IPS DF 19.7 (cell line): ENCODE results near the gene NELFCD.
"Not testable (repeated sequence)": the region's sequence is repeated elsewhere in the genome, so short reads cannot be mapped to it uniquely, and the experiment has no call there.

Source experiments
- DNase-seq: peaks from one replicate; pipeline ENCODE4 v3.0.0-alpha.2; 2013; ENCODE audit warnings: low read depth, low spot score

Gene NELFCD

GRCh38 chr20:59024111-59024530, 43.1 kb downstream of the NELFCD start:
- no peak for DNase-seq

GRCh38 chr20:59025086-59025485, 44.0 kb downstream of the NELFCD start:
- DNase-seq = no peak

GRCh38 chr20:59025511-59025910, 44.5 kb downstream of the NELFCD start:
- no peak for DNase-seq

DNA sequence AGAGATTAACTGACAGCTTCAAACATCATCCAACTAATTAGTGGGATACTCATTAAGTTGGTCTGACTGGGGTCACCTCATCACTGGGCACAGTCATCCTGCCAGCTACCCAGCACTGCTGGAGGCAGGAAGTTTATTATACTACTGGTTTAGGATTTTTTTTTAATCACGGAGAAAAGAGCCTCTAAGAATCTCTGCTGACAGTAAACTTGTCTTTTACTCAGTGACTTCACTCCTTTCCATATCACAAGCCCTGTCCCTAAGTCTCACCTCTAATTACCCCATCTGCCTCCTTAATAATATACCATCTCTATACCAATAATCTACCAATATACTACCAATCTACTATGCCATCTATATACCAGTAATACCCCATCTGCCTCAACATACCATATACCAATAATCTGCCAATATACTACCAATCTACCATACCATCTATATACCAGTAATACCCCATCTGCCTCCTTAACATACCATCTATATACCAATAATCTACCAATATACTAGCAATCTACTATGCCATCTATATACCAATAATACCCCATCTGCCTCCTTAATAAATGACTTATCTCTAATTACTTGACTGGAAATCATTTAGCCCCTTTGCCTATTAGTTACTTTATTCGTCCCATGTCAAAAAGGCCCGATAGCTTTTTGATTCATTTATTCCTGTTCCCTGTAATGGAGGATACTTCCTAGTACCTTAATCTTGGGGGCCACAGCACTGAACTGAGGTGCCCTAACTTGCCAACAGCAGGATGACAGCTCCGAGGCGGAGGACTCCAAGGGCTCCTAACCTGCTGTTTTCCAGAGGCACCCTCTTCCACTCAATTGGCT, 46.1 kb downstream of the NELFCD start:
- no peak for DNase-seq

GRCh38 chr20:59027741-59028320, 46.8 kb downstream of the NELFCD start:
- no peak for DNase-seq

GRCh38 chr20:59028812-59029211, 47.8 kb downstream of the NELFCD start:
- no peak for DNase-seq

DNA sequence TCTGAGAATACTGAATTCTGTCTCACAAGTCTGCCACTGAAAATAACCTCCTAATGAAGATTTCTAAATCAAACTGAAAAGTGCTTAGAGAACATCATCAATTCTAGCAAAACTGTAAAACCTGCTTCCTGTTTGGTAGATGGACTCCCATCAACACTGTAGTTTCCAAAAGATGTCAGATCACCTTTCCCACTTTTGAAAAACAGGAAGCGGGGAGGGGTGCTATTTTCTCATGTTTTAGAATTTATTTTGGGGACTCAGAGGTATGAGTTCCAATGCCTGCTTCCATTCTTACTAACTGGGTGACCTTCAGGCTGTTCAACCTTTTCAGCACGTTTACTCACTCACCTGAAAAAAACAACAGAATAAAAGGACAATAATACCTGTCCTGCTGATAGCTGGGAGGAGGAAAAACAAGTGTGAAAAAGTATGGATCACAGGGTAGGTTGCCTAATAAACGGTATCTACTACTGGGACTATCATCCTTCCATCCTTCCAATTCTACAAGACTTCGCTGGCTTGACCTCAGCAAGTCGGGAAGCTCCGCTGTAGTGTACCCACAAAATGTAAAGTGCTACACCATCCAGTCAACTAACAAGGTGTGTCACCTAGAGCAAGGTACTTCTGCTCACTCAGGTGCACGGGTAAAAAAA, 50.0 kb downstream of the NELFCD start:
- no peak for DNase-seq

DNA sequence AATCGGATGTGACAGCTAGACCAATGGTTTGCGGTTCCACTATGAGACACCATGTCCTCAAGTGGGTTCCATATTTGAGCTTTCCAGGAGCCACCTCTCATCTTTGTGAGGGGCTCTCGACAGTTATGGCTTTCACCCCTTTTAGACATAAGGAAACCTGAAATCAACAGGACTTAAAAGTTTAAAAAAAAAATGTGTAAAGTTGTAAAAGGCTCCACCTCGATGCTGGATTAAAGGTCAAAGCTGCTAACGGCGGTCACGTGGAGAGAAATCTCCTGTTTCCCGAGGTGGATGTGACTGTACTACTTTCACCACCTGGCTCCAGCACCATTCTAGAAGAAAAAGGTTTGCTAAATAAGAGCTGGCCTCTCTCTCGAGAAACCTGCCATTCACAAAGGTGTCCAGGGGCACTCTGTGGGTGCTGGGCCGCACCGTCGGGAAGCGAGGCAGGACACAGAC, 50.5 kb downstream of the NELFCD start:
- DNase-seq = no peak

DNA sequence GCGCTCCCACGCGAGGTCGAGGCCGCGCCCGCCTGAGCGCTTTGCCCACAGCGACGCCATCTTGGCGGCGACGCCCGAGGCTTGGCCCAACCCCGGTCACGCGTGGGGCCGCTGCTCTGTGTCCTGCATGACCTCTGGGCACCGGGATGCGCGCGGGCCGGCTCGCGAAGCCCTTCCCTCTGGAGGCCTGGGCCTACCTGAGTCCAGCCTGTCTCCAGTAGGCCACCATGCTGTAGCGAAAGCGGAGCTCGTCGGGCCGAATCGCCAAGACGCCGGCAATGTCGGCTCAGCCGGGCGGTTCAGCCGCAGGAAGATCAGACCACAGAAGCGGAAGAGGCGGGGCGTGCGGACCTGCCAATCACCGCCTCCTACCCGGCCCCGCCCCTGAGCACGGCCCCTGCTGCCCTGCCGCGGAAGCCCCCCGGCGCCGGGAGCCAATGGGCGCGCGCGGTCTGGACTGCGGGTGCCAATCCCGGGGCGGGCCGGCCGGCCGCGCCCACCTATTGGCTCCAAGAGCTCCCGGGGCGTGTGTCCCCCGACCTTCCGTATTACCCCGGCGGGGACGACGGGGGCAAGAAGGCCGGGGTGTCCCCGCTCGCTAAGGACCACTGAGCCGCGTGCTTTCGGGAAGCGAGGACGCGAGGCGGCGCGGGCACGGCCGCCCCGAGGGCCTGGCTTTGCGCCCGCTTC, 51.1 kb downstream of the NELFCD start, which contains the start of gene ATP5F1E:
Gene ATP5F1E (minus strand): TSS at position 313 of the 690 bp plus-strand sequence. CDS start 84 bp downstream, at position 229.
- no peak for DNase-seq

DNA sequence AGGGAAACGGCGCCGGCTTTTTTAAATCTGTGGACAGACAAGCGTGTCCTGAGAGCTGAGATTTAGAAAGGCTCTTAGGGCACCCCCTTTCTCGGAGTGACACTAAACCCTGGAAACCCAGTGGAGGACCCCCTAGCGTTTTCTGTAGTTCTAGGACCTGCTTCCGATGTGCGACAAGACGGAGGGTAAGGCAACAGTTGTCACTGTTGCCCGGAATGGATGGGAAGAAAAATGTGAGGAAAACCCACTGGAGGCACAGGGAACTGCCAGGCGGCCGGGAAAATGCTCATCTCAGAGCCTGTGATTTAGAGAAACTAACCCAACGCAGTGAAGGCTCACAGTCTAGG, 51.6 kb downstream of the NELFCD start:
- no peak for DNase-seq

GRCh38 chr20:59033093-59033492, 52.0 kb downstream of the NELFCD start:
- DNase-seq = no peak

GRCh38 chr20:59033616-59034165, 52.6 kb downstream of the NELFCD start:
- DNase-seq = no peak

GRCh38 chr20:59035381-59035780, 54.3 kb downstream of the NELFCD start:
- DNase-seq = no peak

DNA sequence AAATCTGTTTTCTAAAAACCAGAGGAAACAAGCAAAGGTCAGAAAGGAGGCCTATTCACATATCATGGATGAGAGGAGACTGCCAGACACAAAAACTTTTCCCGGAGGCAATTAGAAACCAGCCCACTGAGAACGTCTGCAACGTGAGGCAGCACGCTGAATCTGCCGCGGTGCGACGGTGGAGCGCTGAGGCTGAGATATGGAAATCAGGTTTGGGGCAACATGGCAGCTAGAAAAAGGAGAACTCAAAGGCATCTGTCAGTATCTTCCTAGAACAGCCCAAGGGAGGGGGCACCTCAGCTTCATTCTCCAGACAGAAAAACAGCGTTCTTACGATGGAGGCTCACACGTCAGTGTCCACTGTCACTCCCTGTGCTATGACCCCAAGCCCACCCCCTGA, 56.3 kb downstream of the NELFCD start:
- DNase-seq = no peak

GRCh38 chr20:59039233-59039632, 58.2 kb downstream of the NELFCD start:
- DNase-seq = no peak

- no peak for DNase-seq
These were observed 59.6 kb downstream of the NELFCD start for GRCh38 chr20:59040667-59041066.

DNA sequence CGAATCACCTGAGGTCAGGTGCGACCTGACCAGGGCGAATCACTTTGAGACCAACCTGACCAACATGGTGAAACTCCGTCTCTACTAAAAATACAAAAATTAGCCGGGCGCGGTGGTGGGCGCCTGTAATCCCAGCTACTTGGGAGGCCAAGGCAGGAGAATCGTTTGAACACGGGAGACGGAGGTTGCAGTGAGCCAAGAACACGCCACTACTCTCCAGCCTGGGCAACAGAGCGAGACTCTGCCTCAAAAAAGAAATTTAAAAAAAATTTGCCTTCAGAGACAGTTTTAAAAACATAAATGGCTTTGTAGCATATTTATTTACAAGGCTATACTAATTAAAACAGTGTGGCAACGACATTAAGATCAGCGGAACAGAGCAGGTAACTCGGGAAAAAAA, 60.4 kb downstream of the NELFCD start:
- DNase-seq = not testable (repeated sequence)

DNA sequence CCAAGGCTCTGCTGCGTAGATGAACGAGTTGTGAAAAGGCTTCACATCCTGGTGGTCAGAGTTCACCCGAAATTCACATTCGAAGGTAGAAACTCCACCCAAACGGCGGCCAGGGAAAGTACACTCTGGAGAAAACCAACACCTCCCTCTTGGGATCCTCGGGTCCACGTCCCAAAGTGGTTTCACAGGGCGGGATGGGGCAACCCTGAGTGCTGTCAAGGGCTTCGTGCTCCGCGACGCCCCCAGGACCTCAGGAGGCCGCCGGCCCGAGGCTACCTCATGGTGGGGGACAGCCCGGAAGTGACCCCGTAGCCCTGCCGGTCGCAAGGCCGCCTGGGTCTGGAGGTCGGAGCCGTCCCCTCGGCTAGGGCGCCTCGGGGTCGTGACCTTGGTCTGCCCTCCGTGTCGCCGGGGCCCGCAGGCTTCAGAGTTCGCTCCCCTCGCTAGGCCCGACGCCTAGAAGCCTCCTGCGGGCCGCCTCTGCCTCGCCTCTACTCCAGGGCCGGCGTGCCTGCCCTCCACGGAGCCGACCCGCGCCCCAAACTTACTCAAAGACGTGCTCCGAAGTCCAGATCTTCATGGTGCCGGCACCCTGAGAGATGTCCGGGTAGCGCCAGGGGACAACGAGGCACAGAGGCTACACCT, 61.2 kb downstream of the NELFCD start, which contains the start of gene PRELID3B:
Gene PRELID3B (minus strand): TSS at position 636 of the 645 bp plus-strand sequence. CDS start 56 bp downstream, at position 580.
- DNase-seq = no peak

DNA sequence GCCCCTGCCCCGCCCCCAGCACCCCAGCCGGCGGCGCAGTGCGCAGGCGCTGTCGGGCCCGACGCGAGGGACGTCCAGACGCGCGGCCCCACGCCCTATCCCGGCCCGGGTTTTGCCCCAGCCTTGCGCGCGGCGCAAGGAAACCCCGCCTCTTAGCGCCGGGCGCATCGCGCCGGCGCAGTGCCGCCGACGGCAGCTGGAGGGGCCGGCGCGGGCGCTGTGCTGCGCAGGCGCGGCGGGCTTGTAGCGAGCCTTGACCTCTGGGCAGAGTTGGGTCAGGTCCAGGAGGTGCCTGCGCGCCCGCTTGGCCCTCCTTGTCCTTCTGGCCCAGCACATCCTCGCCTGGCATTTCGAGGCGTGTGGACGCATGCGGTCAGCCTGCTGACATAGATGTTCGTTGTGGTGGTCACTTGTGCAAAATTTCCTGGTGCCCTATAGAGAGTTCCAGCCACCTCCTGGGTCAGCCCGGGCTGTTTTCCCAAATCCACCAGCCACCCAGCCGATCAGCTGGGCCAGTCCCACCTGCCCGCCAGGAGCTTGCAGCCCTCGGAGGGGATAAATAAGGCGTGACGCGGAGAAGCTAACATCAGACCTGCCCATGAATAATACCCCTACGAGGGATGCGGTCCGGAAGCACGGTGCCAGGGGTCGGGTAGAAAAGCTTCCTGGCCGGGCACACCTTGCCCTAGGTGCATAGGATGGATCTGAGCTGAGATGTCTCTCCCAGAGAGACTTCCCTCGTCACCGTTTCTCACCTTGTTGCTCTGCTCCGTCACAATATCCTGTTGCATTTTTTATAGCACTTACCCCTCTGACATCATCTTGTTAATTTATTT, 62.0 kb downstream of the NELFCD start:
- no peak for DNase-seq

GRCh38 chr20:59043698-59044097, 62.6 kb downstream of the NELFCD start:
- no peak for DNase-seq
